Measurements from ENCODE around the gene SELENOW.

The SELENOW gene

DNA sequence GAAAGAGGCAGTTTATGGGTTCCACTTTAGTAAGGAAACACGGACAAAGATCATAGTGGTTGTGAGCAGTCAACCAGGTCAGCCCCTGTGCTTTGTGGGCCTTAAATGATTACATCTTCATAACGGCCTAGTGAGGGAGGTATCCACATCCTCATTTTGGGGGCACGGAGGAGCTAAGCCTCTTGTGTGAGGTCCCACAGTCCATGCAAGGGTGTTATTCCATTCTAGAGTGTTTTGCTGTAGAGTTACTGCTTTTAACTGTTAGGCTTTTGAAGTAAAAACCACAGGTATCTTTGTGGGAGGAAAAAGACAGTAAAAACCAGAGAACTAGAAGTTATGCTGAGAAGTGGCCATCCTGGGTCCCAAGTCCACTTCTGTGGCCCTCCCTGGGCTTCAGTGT is 29.2 kb upstream of the SELENOW start:
- H3K4me2 ChIP-seq (ENCODE audit: low read depth, low read length, poor library complexity, severe bottlenecking): no peak overlapping the region
- no peaks in the 10 kb centered on the region for H3K36me3 ChIP-seq (ENCODE audit: low read length)
- no peaks in the 10 kb centered on the region for H3F3A ChIP-seq (ENCODE audit: insufficient read depth)
- H3K9me2 ChIP-seq (replicated peaks; ENCODE audit: insufficient read depth, low read length): no peaks in the 10 kb centered on the region
- no peaks in the 10 kb centered on the region for H3K27me3 ChIP-seq (ENCODE audit: low read length)
- H2AFZ ChIP-seq (ENCODE audit: low read depth, low read length, severe bottlenecking): no peak overlapping the region
- peaks cover 32% of the 10 kb centered on the region for H3K79me2 ChIP-seq (ENCODE audit: insufficient read depth, low read length)
- H3K9me3 ChIP-seq (ENCODE audit: insufficient read depth, low read length): no peaks in the 10 kb centered on the region
- no peak overlapping the region for H3K27ac ChIP-seq (ENCODE audit: low read depth, low read length)
- no peak overlapping the region for H3K9ac ChIP-seq (ENCODE audit: low read length)
- no peaks in the 10 kb centered on the region for H4K20me1 ChIP-seq (ENCODE audit: low read depth, low read length)
- no peak overlapping the region for H3K4me3 ChIP-seq (ENCODE audit: insufficient read depth, low read length, poor library complexity, severe bottlenecking)
- TF ChIP-seq, protein P1, sequence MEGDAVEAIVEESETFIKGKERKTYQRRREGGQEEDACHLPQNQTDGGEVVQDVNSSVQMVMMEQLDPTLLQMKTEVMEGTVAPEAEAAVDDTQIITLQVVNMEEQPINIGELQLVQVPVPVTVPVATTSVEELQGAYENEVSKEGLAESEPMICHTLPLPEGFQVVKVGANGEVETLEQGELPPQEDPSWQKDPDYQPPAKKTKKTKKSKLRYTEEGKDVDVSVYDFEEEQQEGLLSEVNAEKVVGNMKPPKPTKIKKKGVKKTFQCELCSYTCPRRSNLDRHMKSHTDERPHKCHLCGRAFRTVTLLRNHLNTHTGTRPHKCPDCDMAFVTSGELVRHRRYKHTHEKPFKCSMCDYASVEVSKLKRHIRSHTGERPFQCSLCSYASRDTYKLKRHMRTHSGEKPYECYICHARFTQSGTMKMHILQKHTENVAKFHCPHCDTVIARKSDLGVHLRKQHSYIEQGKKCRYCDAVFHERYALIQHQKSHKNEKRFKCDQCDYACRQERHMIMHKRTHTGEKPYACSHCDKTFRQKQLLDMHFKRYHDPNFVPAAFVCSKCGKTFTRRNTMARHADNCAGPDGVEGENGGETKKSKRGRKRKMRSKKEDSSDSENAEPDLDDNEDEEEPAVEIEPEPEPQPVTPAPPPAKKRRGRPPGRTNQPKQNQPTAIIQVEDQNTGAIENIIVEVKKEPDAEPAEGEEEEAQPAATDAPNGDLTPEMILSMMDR (IDR thresholded peaks at IDR 0.05; ENCODE audit: insufficient read depth, low read length, poor library complexity, severe bottlenecking): no peak
- TF ChIP-seq EZH2phosphoT487 (conservative IDR thresholded peaks at IDR 0.05; ENCODE audit: low read length): no peak

DNA sequence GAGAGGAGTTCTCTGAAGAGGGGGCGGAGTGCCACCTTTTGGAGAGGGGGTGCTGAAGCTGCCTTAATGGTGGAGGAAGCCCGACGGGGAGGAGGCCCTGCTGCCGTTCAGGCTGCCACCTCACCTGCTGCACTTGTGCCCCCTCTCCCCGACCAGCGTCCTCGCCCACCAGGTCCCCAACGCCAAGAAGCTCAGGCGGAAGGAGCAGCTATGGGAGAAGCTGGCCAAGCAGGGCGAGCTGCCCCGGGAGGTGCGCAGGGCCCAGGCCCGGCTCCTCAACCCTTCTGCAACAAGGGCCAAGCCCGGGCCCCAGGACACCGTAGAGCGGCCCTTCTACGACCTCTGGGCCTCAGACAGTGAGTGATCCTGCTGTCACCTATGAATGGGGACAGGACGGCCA is 27.8 kb upstream of the SELENOW start:
- Histone ChIP-seq H4K20me1 (ENCODE audit: low read depth, low read length) (no peaks in the 10 kb centered on the region), H3K9me3 (ENCODE audit: insufficient read depth, low read length) (no peaks in the 10 kb centered on the region), H3K36me3 (ENCODE audit: low read length) (no peaks in the 10 kb centered on the region), H3K27me3 (ENCODE audit: low read length) (no peaks in the 10 kb centered on the region), H3K9me2 (replicated peaks; ENCODE audit: insufficient read depth, low read length) (no peaks in the 10 kb centered on the region), H3K9ac (ENCODE audit: low read length) (no peak overlapping the region), H2AFZ (ENCODE audit: low read depth, low read length, severe bottlenecking) (no peak overlapping the region), H3K79me2 (ENCODE audit: insufficient read depth, low read length) (peaks cover 31% of the 10 kb centered on the region), H3F3A (ENCODE audit: insufficient read depth) (no peaks in the 10 kb centered on the region), H3K4me3 (ENCODE audit: insufficient read depth, low read length, poor library complexity, severe bottlenecking) (no peak overlapping the region), H3K4me2 (ENCODE audit: low read depth, low read length, poor library complexity, severe bottlenecking) (no peak overlapping the region), H3K27ac (ENCODE audit: low read depth, low read length) (no peak overlapping the region)
- no peak for TF ChIP-seq EZH2phosphoT487 (conservative IDR thresholded peaks at IDR 0.05; ENCODE audit: low read length)
- TF ChIP-seq, protein P1 (IDR thresholded peaks at IDR 0.05; ENCODE audit: insufficient read depth, low read length, poor library complexity, severe bottlenecking): no peak

DNA sequence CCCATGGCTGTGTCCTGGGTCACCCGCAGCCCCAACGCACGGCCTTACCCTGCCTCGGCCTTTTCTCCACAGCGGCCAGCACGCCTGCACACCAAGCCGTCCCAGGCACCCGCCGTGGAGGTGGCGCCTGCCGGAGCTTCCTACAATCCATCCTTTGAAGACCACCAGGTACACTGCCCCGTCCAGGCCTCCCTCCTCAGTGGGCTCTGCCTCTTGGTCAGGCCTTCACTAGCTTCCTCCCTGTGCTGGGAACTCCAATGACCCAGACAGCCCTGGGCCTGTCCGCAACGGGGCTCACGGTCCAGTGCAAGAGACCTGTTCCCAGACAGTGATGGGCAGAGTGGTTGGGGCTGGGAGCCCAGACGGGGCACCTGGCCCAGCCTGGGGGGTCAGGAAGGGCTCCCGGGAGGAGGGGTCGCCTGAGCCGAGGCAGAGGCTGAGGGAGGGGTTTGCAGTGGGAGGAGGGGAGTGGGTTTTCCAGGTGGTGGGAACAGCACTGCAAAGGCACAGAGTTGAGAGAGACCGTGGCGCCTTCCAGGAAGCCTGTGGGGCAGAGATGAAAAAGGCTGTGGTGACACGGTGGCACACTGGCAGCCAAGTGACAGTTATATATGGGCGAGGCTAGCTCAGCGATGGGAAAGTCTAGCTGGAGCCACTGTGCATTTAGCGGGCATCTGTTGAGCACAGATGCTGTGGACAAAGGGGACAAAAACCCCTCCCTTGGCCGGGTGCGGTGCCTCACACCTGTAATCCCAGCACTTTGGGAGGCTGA is 25.9 kb upstream of the SELENOW start:
- no peak overlapping the region for H3K27ac ChIP-seq (ENCODE audit: low read depth, low read length)
- H3K27me3 ChIP-seq (ENCODE audit: low read length): no peaks in the 10 kb centered on the region
- no peak overlapping the region for H3K4me3 ChIP-seq (ENCODE audit: insufficient read depth, low read length, poor library complexity, severe bottlenecking)
- no peak overlapping the region for H2AFZ ChIP-seq (ENCODE audit: low read depth, low read length, severe bottlenecking)
- H3K9me3 ChIP-seq (ENCODE audit: insufficient read depth, low read length): no peaks in the 10 kb centered on the region
- H3K79me2 ChIP-seq (ENCODE audit: insufficient read depth, low read length): peaks cover 13% of the 10 kb centered on the region
- H3K4me2 ChIP-seq (ENCODE audit: low read depth, low read length, poor library complexity, severe bottlenecking): no peak overlapping the region
- H3K36me3 ChIP-seq (ENCODE audit: low read length): 0 out of 2 replicates have a peak, but pooled peaks cover under 1% of the 10 kb centered on the region
- H3F3A ChIP-seq (ENCODE audit: insufficient read depth): no peaks in the 10 kb centered on the region
- no peaks in the 10 kb centered on the region for H3K9me2 ChIP-seq (replicated peaks; ENCODE audit: insufficient read depth, low read length)
- TF ChIP-seq, protein P1 (IDR thresholded peaks at IDR 0.05; ENCODE audit: insufficient read depth, low read length, poor library complexity, severe bottlenecking): no peak
- TF ChIP-seq EZH2phosphoT487 (conservative IDR thresholded peaks at IDR 0.05; ENCODE audit: low read length): no peak
- H4K20me1 ChIP-seq (ENCODE audit: low read depth, low read length): no peaks in the 10 kb centered on the region
- no peak overlapping the region for H3K9ac ChIP-seq (ENCODE audit: low read length)

Data from SU-DHL-6 (cell line).